Caki2 (cell line): ENCODE data around the gene HLCS. TPM values are rescaled to one million over a fixed set of nuclear protein-coding genes. Genes with fewer than 3 reads are reported as not detected.
"Not testable (repeated sequence)": the region's sequence is repeated elsewhere in the genome, so short reads cannot be mapped to it uniquely, and the experiment has no call there.

Source experiments
- DNase-seq: peaks from one replicate; pipeline ENCODE4 v3.0.0-alpha.2; 2015; ENCODE audit warnings: low read depth
- in situ Hi-C: cut with HindIII; loops from 2 replicates; pipeline ENCODE4 v1.10.0; 2016; ENCODE audit warnings: low sequenced_read_pairs, low pct_unique_long_range_greater_than_20kb, mixed read lengths
- total RNA-seq: library from RNA; depleted of rRNA; stranded (reverse); fragments of >200 nt; shearing (Covaris generic); gene quantifications from 2 replicates; pipeline ENCODE4 v1.2.3, GENCODE V29; 2014; ENCODE audit warnings: low replicate concordance

The HLCS gene
- total RNA-seq, 1 experiment from 2014 or later: 10.4 TPM

DNA sequence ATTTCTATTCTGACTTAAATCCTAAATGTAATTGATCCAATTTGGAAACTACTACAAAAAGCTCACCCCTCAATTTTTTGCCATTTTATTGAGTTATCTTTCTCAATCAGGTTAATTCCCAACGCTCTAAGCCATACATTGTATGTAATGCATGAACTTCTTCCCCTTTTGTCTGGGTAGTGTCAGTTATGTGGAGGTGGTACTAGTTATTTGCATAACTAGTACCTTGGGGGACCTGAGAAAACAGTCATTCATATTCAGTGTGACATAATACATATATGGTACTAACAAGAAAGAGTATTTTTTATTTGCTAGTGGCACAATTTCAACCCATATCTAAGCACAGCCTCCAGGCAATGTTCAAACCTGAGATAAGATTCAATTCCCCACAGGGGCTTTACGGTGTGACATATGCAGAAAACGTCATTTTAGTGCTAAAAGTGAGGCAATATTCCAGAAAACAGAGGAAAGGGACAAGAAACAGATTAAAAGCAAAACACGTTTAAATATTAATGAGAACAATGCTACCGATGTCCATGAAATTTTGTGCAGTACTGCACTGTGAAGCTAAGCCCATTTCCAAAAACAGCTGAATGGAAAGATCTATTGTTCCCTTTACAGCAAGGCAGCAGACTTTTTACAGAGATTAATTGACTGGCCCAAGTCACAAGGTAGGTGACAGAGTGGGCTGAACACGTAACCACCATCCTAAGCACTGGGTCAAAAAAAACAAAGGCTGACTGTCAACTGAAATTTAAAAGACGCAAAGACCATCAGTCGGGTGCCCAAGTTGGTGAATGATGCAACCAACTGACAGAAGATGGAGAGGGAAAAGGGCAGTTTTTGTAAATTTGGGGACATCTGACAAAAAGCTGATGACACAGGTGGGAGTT is 1.4 kb downstream of the HLCS start:
- DNase-seq: no peak
- in situ Hi-C loops: no loop called here

DNA sequence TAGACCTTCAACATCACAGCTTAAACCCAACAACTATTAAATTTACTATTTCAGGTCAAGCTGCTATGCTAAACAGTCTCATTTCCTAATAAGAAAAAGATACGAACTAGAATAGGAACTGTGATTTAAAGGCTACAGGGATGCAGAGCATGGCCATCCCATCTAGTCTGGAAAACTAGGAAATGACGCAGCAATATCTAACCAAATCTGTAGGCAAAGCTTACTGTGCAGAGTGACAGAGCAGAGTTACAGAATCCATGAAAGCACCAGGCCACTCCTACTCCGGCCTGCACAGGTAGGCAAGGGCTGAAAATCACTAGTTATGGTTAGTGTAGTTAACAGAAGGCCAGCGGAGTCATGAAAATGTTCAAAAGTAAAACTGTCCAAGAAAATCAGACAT is 2.1 kb downstream of the HLCS start:
- DNase-seq: no peak
- in situ Hi-C loops: no loop called here

DNA sequence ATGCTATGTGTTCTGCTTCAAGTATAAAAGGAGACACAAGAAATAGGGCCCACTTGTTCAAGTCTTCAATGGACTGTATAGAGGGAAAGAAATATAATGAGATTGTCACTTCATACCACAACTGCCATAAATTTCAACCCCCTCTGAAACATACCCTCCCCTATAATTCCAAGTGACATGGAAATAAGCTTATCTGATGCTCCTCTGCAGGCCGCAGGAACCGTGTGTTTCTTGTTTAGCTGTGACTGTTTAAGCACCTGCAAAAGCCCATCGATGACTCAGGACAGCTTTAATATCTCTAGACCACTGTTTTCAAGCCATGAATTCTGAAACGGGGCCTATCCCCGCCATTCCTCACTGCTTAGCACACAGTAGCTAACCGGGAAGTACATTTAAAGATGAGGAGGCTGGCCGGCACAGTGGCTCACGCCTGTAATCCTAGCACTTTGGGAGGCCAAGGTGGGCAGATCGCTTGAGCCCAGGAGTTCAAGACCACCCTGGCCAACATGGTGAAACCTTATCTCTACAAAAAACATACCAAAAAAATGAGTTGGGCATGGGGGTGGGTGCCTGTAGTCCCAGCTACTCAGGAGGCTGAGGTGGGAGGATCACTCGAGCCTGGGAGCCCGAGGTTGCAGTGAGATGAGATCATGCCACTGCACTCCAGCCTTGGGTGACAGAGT is 4.2 kb downstream of the HLCS start:
- DNase-seq: no peak
- in situ Hi-C loops: no loop called here

- DNase-seq: no peak
- in situ Hi-C loops: no loop called here
Measured at GRCh38 chr21:36960676-36961284, 5.7 kb downstream of the HLCS start.

DNA sequence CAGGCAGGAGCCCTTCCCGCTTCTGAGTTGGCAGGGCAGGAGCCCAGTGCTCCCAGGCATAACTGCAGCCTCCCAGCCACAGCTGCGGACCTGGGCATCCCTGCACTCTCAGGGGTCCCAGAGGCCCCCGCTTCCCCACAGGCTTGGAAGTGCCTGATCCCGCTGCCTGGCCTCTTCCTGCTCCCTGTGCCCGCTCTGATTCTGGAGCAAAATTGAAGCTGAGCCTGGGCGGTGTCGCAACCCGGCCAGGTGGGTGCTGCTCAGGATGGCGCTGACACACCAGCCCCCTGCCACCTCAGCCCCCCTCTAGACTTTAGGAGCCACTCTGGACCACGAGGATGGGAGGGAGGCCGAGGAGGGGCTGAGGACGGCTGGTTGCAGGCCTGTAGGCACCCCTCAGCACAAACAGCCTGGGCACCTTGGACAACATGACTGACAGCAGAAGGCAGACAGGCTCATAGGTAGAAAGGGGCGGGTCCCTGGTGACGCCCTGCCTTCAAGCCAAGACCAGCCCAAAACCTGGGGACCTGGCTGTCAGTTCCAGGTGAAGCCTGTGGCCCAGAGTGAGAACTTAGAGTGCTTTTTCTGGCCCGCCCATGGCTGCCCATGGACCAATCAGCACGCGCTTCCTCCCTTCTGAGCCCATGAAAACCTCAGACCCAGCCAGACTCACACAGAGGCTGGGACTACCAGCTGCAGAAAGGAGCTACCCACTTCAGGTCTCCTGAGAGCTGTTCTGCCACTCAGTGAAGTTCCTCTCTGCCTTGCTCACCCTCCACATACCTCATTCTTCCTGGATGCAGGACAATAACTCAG is 7.2 kb downstream of the HLCS start:
- DNase-seq: no peak
- in situ Hi-C loops: no loop called here

- DNase-seq: no peak
- in situ Hi-C loops: no loop called here
Measured at GRCh38 chr21:36955783-36956182, 10.7 kb downstream of the HLCS start.

DNA sequence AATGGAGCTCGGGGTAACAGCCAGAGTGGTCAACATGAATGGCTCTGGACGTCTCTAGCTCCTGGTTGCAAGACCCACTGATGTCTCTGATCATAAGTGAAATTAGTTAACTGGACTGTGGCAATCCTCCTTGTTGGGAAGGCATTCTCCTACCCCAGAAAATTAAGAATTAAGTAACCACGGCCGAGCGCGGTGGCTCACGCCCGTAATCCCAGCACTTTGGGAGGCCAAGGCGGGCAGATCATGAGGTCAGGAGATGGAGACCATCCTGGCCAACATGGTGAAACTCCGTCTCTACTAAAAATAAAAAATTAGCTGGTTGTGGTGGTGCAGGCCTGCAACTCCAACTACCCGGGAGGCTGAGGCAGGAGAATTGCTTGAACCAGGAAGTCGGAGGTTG is 14.1 kb downstream of the HLCS start:
- in situ Hi-C loops, DNase-seq: not testable (repeated sequence)

- in situ Hi-C loops: no loop called here
- DNase-seq: no peak
Measured at GRCh38 chr21:36949171-36950141, 17.0 kb downstream of the HLCS start.

- DNase-seq: no peak
- in situ Hi-C loops: no loop called here
Measured at GRCh38 chr21:36948686-36949085, 17.8 kb downstream of the HLCS start.

DNA sequence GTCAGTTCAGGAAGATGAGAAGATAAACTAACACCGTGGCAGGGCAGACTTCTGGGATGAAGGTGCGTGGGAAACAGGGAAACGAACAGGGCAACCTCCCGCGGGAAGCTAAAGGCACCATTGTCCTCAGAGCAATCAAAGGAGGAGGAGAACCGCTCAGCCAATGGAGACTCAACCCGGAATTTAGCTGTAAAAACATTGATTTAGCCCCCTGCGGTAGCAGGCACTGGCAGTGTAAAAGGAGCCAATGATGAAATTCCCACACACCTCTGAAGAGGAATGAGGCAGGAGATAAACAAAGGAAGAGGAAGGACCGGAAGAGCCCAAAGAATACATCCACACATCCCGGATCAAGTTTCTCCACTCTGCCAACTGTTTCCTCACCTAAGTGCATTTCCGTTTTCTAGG is 19.5 kb downstream of the HLCS start:
- DNase-seq: no peak
- in situ Hi-C loops: no loop called here

- in situ Hi-C loops: no loop called here
Measured at GRCh38 chr21:36945496-36946138, 20.9 kb downstream of the HLCS start.

GRCh38 chr21:36936361-36937135 is 29.9 kb downstream of the HLCS start:
- in situ Hi-C loops: no loop called here
- DNase-seq: no peak

More at GRCh38 chr21:36945496-36946138, 20.9 kb downstream of the HLCS start:
- DNase-seq: no peak

GRCh38 chr21:36934864-36935420 is 31.5 kb downstream of the HLCS start:
- no peak for DNase-seq
- in situ Hi-C loops: no loop called here

DNA sequence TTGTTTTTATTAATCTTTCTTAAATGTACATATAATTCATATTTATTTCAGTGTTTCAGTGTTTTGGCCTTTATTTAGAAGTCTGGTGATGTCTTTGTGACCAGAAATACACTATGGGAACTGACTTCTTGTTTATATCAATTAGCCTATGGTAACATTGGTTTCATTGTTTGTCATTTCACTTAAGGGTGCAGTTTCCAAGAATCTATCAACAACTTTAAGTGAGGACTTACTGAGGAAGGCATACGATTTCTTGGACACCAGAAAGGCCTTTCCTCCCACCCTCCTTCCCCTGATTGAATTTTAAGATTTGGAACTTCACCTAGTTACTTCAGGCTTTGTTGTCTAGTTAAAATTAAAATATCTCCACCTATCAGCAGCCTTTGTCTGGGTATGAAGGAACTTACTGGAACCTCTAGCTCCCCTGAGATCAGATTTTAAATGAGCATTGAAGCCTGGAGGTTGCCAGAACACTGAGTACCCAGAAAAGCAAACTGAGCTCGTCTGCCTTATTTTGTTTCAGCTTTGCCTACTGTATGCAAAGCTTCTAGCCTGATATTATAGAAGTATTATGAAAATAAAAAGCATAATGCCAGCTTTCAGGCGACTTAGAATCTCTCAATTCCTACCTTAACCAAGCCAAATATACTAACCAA is 34.2 kb downstream of the HLCS start:
- in situ Hi-C loops: no loop called here
- DNase-seq: no peak

GRCh38 chr21:36929622-36930021 is 36.8 kb downstream of the HLCS start:
- in situ Hi-C loops: no loop called here
- no peak for DNase-seq
